Activated T-cell treated with anti-CD3 and anti-CD28 coated beads, Interleukin-2, amount 50 U/mL, for 1 hour (primary cell): Measurements from ENCODE around the gene GPR153.

Experiments used
- DNase-seq: peaks from one replicate; pipeline ENCODE4 v3.0.0-alpha.2; 2020

GPR153 gene

GRCh38 chr1:6268415-6268814 lies 7.5 kb upstream of the GPR153 start:
- DNase-seq: no peak

GRCh38 chr1:6267686-6268322 lies 6.9 kb upstream of the GPR153 start:
- DNase-seq: no peak

- DNase-seq: no peak
Observed at GRCh38 chr1:6266641-6267040, 5.7 kb upstream of the GPR153 start.

GRCh38 chr1:6265151-6265550 lies 4.3 kb upstream of the GPR153 start:
- DNase-seq: no peak

- no peak for DNase-seq
Observed at GRCh38 chr1:6263716-6264115, 2.8 kb upstream of the GPR153 start.

GRCh38 chr1:6262555-6263420 lies 1.9 kb upstream of the GPR153 start:
- DNase-seq: no peak

- no peak for DNase-seq
Observed at GRCh38 chr1:6261615-6261995, 707 bp upstream of the GPR153 start.

GRCh38 chr1:6260433-6260934 lies 414 bp downstream of the GPR153 start:
- DNase-seq: no peak

- peak; percentile 81 for DNase-seq
Observed at GRCh38 chr1:6259491-6260362, 1.2 kb downstream of the GPR153 start.

- DNase-seq: no peak
Observed at GRCh38 chr1:6258675-6259074, 2.2 kb downstream of the GPR153 start.

- DNase-seq: no peak
Observed at GRCh38 chr1:6257541-6258069, 3.3 kb downstream of the GPR153 start.

- DNase-seq: no peak
Observed at GRCh38 chr1:6256645-6257044, 4.3 kb downstream of the GPR153 start.

- DNase-seq: no peak
Observed at GRCh38 chr1:6254691-6255090, 6.2 kb downstream of the GPR153 start.

GRCh38 chr1:6253380-6253779 lies 7.5 kb downstream of the GPR153 start:
- no peak for DNase-seq

- no peak for DNase-seq
Observed at GRCh38 chr1:6252374-6252710, 8.6 kb downstream of the GPR153 start.

- DNase-seq: no peak
Observed at GRCh38 chr1:6251681-6252373, 9.1 kb downstream of the GPR153 start.

GRCh38 chr1:6251233-6251632 lies 9.7 kb downstream of the GPR153 start:
- no peak for DNase-seq

GRCh38 chr1:6249739-6250689 lies 10.9 kb downstream of the GPR153 start:
- DNase-seq: no peak

- no peak for DNase-seq
Observed at GRCh38 chr1:6248932-6249738, 11.8 kb downstream of the GPR153 start.

- no peak for DNase-seq
Observed at GRCh38 chr1:6248161-6248776, 12.6 kb downstream of the GPR153 start.
